ENCODE results near the gene FAM170A.

GRCh38 chr5:119629339-119629738 is at the start of gene FAM170A:
- TF ChIP-seq, protein P1, sequence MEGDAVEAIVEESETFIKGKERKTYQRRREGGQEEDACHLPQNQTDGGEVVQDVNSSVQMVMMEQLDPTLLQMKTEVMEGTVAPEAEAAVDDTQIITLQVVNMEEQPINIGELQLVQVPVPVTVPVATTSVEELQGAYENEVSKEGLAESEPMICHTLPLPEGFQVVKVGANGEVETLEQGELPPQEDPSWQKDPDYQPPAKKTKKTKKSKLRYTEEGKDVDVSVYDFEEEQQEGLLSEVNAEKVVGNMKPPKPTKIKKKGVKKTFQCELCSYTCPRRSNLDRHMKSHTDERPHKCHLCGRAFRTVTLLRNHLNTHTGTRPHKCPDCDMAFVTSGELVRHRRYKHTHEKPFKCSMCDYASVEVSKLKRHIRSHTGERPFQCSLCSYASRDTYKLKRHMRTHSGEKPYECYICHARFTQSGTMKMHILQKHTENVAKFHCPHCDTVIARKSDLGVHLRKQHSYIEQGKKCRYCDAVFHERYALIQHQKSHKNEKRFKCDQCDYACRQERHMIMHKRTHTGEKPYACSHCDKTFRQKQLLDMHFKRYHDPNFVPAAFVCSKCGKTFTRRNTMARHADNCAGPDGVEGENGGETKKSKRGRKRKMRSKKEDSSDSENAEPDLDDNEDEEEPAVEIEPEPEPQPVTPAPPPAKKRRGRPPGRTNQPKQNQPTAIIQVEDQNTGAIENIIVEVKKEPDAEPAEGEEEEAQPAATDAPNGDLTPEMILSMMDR (IDR thresholded peaks at IDR 0.05; ENCODE audit: low read length) = no peak
- TF ChIP-seq EZH2 (IDR thresholded peaks at IDR 0.05; ENCODE audit: borderline replicate concordance, low read length) = no peak

Measured in OCI-LY1 (cell line).